IPS-11a (cell line): ENCODE data around the gene TANC1.

Source experiments
- H3K4me3 ChIP-seq: one replicate; pipeline ENCODE4 v1.5.1; 2013; ENCODE audit warnings: low read depth, low read length, control low read depth

The TANC1 gene

DNA sequence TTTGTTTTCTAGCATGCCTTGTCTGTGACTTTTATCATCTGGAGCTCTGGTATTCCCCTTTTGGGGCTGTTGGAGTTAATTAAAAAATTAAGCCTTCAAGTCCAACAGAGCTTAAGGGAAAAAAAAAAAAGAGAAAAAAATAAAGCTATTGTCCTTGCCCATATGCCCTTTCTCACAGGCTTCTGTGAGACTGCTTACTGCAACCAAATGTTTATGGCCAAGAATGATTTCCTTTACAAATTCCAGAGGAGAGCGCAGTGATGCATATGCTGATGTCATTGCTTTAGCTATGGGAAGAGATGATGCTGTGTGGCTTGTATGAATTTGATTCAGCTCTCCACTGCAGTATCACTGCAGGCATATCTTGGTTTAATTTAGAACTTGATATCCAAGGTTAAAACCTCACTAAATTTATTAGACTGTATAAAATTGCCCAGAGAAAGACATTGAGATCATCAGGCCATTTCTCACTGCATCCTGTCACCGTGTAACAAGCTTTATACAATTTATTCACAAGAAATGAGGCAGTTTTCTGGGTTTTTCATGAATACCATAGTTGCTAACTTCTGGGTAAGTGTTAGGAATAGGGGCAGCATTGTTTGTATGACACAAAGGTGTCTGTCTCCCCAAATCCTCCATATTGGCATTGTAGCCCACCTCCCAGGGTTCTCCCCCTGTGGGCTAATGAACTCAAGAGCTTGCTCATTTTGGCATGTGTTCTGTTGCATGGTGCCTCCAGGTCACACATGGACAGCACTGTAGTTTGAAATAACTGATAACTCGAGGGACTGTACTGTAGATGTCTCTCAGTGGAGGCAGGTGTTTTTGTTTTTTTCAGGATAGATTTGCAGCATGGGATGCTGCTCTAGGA is 85.0 kb downstream of the TANC1 start:
- H3K4me3 ChIP-seq: no peak overlapping the region

DNA sequence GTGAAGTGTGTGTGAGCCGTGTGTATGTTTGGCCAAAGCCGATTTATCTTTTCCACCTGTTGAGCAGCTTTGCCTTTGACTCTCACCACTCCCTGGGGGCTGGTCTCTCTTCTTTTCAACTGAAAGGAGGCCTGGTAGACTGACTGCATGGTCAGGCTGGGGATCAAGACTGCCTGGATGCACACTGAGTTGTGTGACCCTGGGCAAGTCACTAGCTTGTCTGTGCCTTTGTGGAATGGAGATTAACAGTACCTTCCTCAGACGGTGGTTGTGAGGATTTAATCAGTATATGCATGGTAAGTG is 85.5 kb downstream of the TANC1 start:
- no peak overlapping the region for H3K4me3 ChIP-seq

DNA sequence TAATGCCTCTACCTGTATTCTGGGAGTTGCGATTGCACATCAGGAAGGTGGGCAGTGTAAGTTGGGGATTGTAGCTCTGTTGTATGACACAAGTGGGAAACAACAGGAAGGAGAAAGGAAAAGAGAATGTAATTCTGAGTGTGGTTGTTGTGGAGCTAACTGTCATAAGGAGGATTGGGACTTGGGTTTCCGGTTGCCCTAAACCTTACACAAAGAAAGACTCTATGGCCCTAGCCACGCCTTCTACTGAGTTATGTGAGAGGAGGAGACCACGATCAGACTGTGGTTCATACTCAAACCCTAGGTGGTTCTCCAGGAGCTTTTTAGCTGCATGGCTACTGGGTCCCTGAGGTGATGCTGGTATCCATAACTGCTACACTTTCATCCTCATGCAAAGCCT is 86.5 kb downstream of the TANC1 start:
- H3K4me3 ChIP-seq: no peak overlapping the region

DNA sequence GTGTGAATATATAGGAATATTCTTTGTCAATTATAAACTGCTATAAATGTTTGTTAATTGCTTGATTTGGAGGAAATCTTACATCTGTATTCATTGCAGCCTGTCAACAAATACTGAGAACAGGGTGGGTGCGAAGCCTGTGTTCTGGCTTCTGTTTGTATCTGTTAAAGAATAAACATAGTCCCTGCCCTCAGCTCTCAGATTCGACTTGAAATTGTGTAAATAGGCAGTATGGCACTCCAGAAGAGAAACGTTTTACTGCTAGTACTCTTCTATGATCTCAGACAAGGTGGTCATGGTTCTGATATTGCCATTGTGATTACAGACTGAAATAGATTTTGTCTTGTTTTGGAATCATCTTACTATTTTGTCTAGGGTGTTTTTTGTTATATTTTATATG is 92.1 kb downstream of the TANC1 start:
- H3K4me3 ChIP-seq: no peak overlapping the region

DNA sequence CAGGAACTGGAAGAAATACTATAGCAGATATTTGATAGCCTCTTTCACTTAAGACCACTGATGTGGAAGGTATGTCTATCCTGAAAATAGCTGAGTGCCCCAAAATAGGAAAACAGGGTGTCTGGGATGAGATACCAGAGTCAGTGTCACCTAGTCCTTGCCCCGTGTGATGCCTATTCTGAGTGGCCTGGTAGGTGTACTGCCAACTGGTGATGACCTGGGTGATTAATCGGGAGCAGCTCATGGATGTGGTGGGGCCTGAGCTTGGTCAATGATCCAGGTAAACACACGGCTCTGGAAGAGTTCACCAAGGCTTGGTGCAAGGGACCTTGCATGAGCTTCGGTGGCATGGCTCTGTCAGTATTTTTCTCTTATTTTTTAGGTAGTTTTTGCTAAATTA is 95.2 kb downstream of the TANC1 start:
- H3K4me3 ChIP-seq: no peak overlapping the region

DNA sequence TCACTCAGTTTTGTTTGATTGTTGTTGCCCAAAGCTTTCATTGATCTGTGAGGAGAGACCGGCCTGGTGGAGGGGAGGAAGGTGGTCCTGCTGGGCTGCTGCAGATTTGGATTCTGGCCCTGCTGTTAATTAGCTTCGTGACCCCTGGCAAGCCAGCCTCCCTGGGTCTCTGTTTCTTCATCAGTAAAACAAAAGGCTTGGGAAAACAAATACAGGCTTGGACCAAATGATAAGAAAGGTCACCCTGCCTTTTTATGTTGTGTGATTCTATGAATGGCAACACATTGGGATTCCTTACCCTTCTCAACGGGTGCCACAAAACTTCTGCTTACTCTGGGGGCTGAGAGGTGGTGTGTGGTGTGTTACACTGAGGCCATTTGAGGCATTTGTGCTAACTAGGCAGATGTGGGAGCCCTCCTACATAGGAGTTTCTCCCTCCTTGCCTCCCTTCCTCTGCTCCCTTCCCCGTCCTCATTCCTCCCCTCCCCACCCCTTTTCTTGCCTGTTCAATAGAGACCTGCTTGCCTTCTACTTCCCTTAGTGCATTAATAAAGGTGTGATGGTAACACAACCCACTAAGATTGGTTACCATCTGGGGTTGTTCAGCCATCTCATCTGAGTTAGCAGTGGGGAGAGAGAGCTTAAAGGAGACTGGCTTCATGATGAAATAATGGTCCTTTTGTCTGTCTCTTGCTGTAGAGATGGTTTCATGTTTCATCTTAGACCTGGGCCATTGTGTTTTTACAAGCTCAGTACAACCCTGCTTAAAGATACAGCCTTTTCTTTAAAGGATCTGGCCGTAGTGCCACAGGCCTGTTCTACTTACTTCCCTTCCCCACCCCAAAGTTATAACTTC is 96.2 kb downstream of the TANC1 start:
- H3K4me3 ChIP-seq: no peak overlapping the region

DNA sequence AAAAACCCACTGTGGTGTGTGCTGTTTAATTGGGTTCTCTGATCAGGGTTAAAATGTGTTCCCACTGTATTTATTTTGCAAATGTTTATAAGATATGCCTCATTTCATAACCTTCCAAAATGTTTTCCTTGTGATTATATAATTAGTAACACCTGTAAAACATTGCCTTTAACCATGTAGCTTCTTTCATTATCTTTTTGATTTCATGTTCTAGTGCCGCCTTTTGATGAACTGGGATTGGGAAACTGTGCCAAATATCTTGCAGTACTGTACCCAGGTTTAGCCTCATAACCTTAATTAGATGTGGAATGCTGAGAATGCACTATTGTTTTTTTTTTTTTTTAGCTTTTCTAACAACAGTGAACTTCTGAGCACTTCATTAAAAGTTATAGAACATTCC is 96.9 kb downstream of the TANC1 start:
- H3K4me3 ChIP-seq: no peak overlapping the region

DNA sequence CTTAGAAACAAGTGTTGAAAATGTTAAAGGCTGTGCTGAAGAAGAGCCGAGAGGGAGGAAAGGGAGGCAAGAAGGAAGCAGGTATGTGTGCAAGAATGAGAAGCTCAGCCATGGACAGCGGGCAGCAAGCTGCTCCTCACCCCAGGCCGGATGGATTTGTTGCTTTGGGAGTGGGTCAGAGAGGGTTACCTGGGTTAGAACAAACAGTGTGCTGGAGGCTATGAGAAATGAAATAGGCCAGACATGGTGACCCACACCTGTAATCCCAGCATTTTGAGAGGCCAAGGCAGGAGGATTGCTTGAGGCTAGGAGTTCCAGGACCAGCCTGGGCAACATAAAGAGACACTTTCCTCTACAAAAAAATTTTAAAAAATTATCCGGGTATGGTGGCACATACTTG is 97.5 kb downstream of the TANC1 start:
- H3K4me3 ChIP-seq: no peak overlapping the region

DNA sequence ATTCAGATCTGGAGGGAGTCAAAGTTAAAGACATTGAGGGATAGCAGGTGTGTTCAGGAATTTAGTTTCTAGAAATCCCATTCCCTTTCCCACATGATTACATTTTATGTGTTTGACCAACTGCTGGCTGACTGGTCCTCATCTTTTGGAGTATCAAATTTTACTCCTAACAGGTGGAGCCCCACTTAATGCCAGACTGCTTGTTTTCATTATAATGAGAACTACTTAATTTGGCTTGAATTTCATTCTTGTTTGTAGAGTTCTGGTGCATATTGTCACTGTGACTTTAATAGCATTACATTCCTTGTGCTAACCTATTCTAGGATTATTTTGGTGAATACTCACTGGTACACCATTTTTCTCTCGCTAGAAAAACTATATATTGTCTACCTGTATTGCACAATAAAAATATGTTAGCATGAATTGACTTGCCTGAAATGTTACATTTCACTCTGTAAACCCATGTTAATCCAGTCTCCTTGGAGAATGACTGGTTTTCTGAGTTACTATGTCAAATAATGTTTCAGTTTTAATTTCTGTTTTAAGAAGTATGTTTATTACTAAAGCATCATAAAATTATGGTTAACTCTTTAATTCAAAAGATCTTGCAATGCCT is 98.2 kb downstream of the TANC1 start:
- H3K4me3 ChIP-seq: no peak overlapping the region

DNA sequence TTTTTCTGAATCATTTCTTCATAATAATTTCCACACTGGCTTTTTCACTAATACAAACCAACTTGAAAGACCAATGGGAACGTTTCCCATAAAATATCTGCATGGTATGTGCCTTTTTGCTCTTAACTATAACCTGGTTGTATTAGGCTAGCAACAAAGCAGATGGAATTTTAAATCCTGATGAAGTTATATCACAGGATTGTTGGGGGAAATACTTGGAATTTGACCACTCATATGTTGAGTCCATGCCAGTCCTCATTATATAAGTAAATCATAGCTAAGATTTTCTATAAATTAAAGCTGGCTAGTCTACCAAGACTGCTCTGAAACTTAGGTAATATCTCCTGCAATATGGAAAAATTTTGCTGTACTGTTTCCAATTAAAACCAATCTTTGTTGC is 99.5 kb downstream of the TANC1 start:
- H3K4me3 ChIP-seq: no peak overlapping the region

DNA sequence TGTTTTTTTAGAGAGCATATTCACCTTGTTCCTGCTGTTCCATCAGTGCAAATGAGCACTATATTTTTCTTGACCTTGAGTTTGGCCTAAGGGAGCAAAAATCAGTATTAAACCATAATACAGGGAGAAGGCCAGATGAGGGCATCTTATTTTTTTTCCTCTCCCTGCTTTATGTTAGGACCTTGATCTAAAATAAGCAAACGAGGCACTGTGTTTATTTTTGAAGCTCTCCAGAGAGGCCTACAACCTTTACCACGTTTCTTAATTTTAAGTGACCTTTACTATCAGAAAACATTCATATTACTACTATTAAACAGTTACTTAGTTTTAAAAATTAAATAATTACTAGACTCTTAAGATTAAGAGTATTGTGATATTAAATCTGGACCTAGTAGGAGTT is 100.8 kb downstream of the TANC1 start:
- H3K4me3 ChIP-seq: no peak overlapping the region

DNA sequence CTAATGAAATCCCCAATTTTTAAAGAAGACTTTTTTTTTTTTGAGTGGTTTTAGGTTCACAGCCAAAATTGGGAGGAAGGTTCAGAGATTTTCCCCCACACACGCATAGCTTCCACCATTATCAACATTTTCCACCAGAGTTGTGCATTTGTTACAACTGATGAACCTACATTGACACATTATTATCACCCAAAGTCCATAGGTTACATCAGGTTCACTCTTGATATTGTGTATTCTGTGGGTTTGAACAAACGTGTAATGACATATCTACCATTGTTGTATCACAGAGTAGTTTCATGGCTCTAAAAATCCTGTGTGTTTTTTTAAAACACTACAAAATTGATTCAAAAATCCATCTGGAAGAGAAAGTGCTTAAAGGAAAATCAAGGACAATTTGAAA is 101.8 kb downstream of the TANC1 start:
- H3K4me3 ChIP-seq: no peak overlapping the region

DNA sequence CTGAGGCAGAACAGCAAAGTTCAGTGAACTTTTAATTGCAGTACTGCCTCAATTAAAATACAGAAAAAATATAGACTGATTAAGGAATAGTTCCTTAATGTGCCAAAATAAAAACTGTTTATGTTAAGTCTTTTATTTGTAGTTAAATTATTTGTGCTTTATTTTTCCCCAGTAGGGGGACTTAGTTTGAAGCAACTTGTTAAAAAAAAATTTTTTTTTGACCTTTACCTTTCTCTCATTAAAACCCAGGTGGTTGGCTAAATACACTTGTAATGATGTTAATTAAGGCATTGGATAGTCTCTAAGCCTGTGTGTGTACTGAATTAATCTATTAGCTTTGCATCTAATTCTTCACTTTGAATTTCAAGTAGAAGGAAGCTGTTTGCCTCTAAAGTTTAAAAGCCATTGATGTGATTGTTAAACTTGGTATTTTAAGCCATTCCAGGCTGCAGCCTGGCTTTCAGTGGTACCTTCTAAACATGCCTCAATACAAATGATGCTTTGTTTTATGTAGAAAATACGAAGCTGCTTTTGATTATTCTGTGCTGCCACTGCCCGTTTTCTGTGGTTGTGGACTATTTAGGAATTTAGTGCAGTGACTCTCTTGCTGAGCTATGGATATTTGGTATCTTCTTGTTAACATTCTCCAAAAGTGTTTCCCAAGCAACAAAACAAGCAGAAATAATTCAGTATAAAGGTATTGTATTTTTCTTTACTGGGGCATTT is 102.9 kb downstream of the TANC1 start:
- no peak overlapping the region for H3K4me3 ChIP-seq

DNA sequence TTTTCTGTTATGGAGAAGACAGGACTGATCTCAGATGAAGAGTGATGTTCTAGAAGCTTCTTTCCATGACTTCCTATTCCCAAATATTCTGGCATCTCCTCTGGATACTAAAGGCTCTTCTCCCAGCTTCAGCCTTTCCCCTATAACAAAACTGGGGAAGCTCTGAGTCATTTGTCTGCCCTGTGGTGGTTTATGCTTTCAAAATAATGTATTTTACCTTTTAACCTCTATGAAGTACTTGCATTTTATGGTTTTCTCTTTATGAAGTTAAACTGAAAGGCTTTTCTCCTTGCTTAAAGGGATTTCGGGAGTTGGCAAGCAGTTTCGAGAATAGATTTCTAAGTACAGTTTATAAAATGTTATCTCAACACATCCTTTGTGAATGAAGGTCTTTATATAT is 104.4 kb downstream of the TANC1 start:
- H3K4me3 ChIP-seq: no peak overlapping the region

DNA sequence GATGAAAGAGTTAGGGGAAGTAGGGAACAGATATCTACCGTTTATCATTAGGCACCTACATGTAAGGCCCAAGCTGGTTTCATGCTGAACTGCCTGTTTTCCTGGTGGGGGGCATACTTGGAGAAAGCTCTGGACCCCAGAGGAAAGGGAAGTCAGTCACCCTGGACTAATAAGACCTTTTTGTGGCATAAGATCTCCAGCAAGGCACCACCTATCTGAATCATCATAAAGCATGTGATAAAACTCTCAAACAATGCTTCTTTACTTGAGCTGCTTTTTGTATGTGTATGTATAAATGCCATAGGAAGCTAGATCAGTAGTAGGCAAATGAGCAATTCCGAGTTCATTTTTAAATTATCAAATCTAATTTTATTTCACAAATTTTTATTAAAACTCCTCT is 104.8 kb downstream of the TANC1 start:
- no peak overlapping the region for H3K4me3 ChIP-seq

DNA sequence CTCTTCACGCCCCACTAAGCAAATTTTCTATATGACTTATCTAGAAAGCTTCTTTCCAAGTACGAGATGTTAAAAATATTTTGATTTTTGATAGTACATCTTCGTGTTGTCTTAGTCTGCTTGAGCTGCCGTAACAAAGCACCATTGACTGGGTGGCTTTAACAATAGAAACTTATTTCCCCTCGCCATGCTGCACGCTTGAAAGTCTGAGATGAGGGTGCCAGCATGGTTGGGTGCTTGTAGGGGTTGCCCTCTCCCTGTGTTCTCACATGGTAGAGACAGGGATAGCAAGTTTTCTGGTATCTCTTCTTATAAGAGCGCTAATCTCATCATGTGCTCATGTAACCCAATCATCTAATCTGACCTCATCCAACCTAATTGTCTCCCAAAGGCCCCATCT is 106.2 kb downstream of the TANC1 start:
- no peak overlapping the region for H3K4me3 ChIP-seq

DNA sequence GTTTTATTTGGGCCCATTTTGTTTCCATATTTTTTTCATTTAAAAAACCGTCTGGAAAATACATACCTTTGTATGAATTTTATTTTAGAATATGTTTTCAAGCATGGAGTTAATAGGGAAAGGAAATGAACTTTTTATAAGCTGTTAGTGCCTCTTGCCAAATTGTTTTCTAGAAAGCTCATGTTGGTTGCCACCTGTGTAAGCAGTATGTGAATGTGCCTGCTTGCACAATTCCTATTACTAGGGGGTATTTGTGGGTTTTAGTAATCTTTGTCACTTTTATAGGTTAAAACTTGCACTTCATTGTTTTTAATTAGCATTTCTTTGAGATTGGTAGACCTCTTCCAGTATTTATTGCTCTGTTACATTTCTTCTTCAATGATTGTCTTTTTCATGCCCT is 107.3 kb downstream of the TANC1 start:
- H3K4me3 ChIP-seq: no peak overlapping the region

DNA sequence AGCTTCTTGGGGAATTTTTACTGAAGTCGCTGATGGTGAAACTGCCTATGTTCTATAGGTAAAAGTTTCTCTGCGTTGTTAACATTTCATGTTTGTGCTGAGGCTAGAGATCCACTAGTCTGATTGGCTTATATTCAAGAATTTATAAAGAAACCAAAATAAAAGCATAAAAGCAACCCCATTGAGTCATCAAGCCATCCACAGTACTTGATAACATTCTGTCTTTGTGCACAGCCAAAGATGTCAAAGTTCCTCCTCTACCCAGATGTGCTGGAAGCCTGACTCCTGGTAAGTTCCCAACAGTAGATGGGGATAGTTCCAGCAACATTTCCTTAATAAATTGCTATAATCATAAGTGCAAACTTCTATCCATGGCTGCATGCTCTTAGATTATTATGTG is 107.8 kb downstream of the TANC1 start:
- H3K4me3 ChIP-seq: no peak overlapping the region

DNA sequence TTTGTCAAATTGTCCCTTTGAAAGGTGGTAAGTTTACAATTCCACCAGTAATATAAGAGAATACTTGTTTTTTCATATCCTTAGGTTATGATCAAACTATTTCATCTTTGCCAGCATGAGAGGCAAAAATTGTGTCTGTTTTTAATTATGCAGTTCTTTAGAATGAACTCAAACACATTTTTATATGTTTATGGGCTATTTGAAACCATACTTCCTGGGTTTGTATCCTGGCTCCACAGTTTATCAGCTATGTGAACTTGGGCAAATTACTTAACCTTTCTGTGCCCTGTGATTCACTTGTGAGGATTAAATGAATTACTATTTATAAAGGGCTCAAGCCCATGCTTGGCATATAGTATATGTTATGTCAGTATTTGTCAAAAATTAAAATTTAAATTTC is 109.4 kb downstream of the TANC1 start:
- no peak overlapping the region for H3K4me3 ChIP-seq

DNA sequence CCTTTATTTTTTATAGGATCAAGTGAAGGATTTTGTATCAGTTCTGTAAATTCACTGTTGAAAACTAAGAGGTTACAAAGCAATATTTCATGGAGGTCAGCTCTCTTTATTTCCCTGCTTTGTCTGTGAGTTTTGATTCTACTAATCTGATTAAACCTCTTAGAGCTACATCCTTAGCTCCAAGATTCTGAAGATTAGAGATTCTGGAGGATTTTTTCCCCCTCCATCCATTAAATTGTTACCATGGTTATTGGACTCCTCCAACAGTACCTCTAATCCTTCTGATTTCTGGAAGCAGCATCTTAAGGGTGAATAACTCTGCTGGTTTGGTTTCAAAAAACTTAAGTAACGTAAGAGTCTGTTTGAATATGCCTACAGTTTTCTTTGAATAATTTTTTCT is 110.0 kb downstream of the TANC1 start:
- no peak overlapping the region for H3K4me3 ChIP-seq

DNA sequence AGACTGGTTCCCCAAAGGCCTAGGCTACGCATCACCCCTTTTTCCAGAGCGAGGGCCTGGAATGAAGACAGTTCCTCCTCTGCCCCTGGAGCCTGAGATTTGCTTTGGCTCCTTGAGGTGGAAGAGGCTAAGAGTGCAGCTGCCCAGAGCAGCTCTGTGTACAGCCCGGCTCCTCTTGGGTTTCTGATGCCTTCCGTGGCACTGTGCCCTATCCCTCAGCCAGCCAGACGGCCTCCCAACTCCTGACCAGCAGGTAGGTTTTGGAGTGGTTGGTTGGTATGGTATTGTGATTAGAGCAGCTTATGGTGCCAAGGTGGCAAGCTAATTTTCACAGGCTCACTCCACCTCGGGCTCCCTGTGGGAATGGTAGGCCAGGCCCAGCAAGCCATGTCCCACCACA is 112.2 kb downstream of the TANC1 start:
- no peak overlapping the region for H3K4me3 ChIP-seq
